Measurements from ENCODE around the gene CD22. TPM values are rescaled to one million over a fixed set of nuclear protein-coding genes. Genes with fewer than 3 reads are reported as not detected.

The CD22 gene
- total RNA-seq, 1 donor: 50.4 TPM

DNA sequence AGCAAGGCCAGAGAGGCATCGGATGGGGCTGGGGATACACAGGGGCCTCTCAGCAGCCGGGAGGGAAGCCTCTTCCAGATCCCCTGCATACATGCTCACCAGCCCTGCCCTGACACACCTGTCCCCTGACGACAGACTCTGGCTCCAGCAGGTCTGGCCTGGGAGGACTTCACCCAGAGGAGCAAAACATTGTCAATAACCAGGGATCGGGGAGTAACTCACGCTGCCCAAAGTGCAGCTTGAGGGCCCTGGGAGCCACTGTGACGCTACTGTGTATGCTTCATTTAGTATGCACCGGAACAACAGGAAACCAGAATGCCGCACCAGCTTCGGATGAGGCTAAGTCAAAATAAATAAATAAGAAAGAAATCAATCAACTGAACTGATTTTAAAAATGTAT, 12.4 kb upstream of the CD22 start:
- no peak overlapping the region for H3K4me3 ChIP-seq (ENCODE audit: low read length)

DNA sequence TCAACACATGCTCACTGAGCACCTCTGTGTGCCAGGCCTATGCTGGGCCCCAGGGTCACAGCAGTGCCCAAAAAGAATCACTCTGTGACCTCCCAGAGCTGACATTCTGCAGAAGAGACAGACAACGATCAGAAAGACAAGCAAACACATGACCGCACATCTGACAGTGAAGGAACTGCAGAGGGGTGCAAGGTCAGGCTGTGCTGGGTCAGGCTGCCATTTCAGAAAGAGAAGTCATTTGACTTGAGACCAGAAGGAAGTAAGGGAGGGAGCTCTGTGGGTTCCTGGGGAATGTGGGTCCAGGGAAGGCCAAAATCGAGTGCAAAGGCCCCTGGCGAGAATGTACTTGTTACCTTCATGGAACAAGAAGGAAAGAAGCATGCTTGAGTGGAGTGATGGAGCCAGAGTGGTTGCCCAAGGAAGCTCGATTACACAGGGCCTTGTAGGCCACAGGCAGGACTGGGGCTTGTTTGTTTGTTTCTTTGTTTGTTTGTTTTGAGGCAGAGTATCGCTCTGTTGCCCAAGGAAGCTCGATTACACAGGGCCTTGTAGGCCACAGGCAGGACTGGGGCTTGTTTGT, 11.4 kb upstream of the CD22 start:
- H3K27me3 ChIP-seq (ENCODE audit: insufficient read depth, low read length): no peaks in the 10 kb centered on the region
- no peak overlapping the region for H3K4me3 ChIP-seq (ENCODE audit: low read length)
- peaks cover 61% of the 10 kb centered on the region for H3K4me1 ChIP-seq (ENCODE audit: insufficient read depth, low read length)
- no peaks in the 10 kb centered on the region for H3K9me3 ChIP-seq (ENCODE audit: low read depth, low read length)

More for the DNA sequence above, 12.4 kb upstream of the CD22 start:
- H3K27me3 ChIP-seq (ENCODE audit: insufficient read depth, low read length): no peaks in the 10 kb centered on the region
- peaks cover 51% of the 10 kb centered on the region for H3K4me1 ChIP-seq (ENCODE audit: insufficient read depth, low read length)
- H3K9me3 ChIP-seq (ENCODE audit: low read depth, low read length): no peaks in the 10 kb centered on the region

DNA sequence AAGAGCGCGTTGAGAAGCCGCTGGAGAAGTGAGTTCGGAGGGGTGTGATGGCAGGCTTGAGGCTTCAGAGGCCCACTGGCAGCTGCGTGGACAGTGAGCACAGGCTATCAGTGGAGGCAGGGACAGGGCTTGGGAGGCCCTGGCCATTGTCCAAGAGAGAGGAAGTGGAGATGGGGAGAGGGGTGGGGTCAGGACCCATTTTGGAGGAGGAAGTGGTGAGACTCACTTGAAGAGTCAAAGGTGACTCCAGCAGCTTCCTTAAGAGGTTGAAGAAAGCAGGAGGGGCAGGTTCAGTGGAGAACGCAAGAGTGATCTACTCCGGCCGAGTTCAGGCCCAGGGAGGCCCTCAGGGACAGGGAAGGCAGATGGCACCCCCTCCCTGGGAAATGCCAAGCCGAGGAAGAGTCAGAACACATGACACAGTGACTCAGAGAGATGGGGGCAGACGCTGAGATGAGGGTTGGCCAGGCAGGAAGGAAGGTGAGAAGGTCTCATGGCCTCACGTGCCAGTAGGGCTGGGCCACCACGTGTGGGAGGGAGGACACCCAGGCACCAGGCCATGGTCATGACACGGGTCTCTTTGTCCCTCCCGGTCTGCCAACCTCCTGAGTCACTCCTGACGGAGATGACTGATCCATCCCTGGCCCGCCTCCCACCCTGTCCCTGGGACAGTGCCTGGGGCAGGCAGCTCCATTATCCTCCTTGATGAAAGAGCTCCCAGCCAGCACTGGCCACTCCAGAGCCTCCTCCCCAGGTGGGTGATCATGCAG, 10.1 kb upstream of the CD22 start:
- H3K4me1 ChIP-seq (ENCODE audit: insufficient read depth, low read length): peaks cover 70% of the 10 kb centered on the region
- H3K27me3 ChIP-seq (ENCODE audit: insufficient read depth, low read length): no peaks in the 10 kb centered on the region
- H3K4me3 ChIP-seq (ENCODE audit: low read length): no peak overlapping the region
- no peaks in the 10 kb centered on the region for H3K9me3 ChIP-seq (ENCODE audit: low read depth, low read length)

DNA sequence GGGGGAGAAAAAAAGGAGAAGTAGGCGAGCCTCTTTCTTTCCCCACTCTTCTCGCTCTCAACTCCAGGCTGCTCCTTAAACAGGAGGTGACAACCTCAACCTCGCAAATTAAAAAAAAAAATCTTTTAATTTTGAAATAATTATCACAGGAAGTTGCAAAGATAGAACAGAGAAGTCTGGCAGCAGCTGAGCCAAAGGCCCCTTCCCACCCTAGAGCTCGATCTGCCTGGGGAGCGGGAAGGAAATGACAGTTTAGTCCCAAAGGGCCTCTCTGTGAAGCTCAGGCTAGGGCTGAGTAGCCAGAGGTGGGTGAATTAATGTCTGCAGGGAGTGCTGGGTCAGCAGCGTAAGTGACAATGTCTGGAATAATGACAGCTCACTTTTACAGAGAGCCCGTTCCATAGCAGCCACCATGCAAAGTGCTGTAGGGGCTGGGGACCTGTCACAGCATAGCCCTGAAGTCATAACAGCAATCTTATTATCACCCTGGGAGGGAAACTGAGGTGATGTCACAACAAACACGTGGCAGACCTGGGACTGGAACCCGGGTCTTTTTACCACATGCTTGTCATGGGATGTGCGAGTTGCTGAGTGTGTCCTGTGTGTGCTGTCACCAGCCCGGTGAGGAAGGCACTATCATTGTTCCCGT, 8.8 kb upstream of the CD22 start:
- Histone ChIP-seq H3K4me3 (ENCODE audit: low read length) (no peak overlapping the region), H3K4me1 (ENCODE audit: insufficient read depth, low read length) (peaks cover 77% of the 10 kb centered on the region), H3K27me3 (ENCODE audit: insufficient read depth, low read length) (no peaks in the 10 kb centered on the region), H3K9me3 (ENCODE audit: low read depth, low read length) (no peaks in the 10 kb centered on the region)

DNA sequence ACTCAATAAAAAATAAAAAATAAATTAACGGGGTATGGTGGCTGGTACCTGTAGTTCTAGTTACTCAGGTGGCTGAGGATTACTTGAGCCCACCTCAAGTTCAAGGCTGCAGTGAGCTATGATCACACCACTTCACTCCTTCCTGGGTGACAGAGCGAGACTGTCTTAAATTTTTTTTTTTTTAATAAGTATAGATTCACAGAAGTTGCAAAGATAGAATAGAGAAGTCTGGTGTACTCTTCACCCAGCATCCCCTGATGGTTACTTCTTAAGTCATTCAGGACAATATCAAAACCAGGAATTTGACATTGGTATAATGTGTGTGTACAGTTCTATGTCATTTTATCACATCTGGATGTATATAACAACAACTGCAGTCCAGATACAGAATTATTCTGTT, 7.7 kb upstream of the CD22 start:
- Histone ChIP-seq H3K9me3 (ENCODE audit: low read depth, low read length) (no peaks in the 10 kb centered on the region), H3K4me3 (ENCODE audit: low read length) (no peak overlapping the region), H3K4me1 (ENCODE audit: insufficient read depth, low read length) (peaks cover 77% of the 10 kb centered on the region), H3K27me3 (ENCODE audit: insufficient read depth, low read length) (no peaks in the 10 kb centered on the region)

DNA sequence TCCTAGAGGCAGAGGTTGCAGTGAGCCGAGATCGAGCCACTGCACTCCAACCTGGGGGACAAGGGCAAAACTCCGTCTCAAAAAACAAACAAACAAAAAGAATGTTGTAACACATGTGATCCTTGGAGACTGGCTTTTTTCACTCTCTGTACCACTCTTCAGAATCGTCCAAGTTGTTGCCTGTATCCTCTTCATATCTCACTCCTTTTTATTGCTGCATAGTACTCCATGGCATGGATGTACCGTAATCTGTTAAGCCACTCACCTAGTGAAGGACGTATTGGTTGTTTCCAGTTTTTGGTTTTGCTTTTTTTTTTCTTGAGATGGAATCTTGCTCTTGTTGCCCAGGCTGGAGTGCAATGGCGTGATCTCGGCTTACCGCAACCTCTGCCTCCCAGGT, 7.0 kb upstream of the CD22 start:
- Histone ChIP-seq H3K4me1 (ENCODE audit: insufficient read depth, low read length) (peaks cover 75% of the 10 kb centered on the region), H3K27me3 (ENCODE audit: insufficient read depth, low read length) (no peaks in the 10 kb centered on the region), H3K4me3 (ENCODE audit: low read length) (no peak overlapping the region), H3K9me3 (ENCODE audit: low read depth, low read length) (no peaks in the 10 kb centered on the region)

DNA sequence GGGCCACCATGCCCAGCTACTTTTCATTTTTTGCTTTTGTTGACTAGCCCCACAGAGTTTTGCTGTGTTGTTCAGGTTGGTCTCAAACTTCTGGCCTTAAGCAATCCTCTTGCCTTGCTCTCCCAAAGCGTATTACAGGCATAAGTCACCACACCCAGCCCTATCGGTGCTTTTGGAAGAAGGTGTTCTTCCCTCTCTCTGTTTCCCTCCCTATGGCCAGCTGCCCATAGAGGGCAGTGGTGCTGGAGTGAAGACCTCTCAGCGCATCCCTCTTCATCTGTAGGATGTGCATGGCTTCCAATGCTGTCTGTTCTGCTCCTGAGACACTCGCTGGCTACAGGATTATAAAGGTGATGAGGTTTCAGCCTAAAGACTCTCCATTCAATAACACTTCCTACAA, 1.3 kb upstream of the CD22 start:
- Histone ChIP-seq H3K4me3 (ENCODE audit: low read length) (no peak overlapping the region), H3K4me1 (ENCODE audit: insufficient read depth, low read length) (peaks cover 42% of the 10 kb centered on the region), H3K9me3 (ENCODE audit: low read depth, low read length) (no peaks in the 10 kb centered on the region), H3K27me3 (ENCODE audit: insufficient read depth, low read length) (no peaks in the 10 kb centered on the region)

DNA sequence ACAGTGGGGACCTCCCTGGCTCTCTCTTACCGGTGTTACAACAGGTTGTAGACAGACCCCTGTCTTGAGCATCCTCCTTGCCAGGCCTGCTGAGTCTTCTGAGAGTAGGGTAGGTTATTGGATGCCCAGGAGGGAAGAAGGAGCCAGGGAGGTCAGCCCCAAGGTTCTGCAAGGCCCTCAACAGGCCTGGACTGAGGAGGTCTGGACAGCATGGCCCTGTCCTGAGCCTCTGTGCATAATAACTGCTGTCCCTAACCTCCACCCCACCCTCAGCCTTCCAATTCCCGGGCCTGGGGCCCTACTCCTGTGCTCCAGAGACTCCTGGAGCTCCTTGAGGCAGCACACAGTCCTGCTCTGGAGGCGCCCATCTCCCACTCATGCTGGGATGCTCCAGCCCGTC, 336 bp downstream of the CD22 start:
- H3K4me3 ChIP-seq (ENCODE audit: low read length): peak overlapping the region; percentile 54
- peaks cover 39% of the 10 kb centered on the region for H3K4me1 ChIP-seq (ENCODE audit: insufficient read depth, low read length)
- H3K27me3 ChIP-seq (ENCODE audit: insufficient read depth, low read length): no peaks in the 10 kb centered on the region
- no peaks in the 10 kb centered on the region for H3K9me3 ChIP-seq (ENCODE audit: low read depth, low read length)

DNA sequence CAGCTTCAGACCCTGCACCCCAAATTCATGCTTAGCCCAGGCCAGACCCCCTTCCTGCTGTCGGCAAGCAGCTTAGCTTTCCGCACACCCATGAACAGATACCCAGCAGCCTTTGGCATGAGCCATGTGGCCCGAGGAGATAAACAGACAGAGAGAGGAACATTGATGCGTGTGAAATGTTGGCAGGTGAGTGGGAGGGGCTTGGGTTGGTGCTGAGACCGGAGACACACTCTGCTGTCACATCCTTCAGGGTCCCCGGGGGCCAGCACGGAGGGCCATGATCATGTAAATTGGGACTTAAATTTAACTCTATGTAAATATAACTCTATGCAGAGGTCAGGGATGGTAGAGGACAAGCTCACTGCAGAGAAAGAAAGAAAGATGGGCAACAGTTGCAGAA, 1.5 kb downstream of the CD22 start:
- Histone ChIP-seq H3K27me3 (ENCODE audit: insufficient read depth, low read length) (no peaks in the 10 kb centered on the region), H3K4me1 (ENCODE audit: insufficient read depth, low read length) (peaks cover 38% of the 10 kb centered on the region), H3K4me3 (ENCODE audit: low read length) (peak overlapping the region; percentile 54)

DNA sequence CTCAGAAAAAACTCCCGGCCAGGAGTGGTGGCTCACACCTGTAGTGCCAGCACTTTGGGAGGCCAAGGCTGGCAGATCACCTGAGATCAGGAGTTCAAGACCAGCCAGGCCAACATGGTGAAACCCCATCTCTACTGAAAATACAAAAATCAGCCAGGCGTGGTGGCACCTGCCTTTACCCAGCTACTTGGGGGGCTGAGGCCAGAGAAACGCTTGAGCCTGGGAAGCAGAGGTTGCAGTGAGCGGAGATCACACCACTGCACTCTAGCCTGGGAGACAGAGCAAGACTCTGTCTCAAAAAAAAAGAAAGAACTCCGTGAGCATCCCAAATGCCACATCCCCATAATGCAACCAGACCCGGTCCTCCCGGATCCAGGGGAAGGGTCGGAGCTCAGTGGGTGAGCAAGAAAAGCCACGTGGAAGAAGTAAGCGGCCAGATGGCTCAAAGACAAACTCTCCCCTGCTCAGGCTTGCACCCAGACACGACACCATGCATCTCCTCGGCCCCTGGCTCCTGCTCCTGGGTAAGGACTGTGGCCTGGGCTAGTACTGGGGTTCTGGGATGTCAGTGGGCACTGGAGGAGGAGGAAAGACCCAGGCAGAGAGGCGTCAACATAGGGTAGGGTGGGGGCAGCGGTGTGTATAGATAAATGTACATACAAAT, 2.7 kb downstream of the CD22 start:
- H3K27me3 ChIP-seq (ENCODE audit: insufficient read depth, low read length): no peaks in the 10 kb centered on the region
- H3K4me3 ChIP-seq (ENCODE audit: low read length): peak overlapping the region; percentile 25
- H3K4me1 ChIP-seq (ENCODE audit: insufficient read depth, low read length): peaks cover 38% of the 10 kb centered on the region
- no peaks in the 10 kb centered on the region for H3K9me3 ChIP-seq (ENCODE audit: low read depth, low read length)

More for the DNA sequence above, 1.5 kb downstream of the CD22 start:
- H3K9me3 ChIP-seq (ENCODE audit: low read depth, low read length): no peaks in the 10 kb centered on the region

DNA sequence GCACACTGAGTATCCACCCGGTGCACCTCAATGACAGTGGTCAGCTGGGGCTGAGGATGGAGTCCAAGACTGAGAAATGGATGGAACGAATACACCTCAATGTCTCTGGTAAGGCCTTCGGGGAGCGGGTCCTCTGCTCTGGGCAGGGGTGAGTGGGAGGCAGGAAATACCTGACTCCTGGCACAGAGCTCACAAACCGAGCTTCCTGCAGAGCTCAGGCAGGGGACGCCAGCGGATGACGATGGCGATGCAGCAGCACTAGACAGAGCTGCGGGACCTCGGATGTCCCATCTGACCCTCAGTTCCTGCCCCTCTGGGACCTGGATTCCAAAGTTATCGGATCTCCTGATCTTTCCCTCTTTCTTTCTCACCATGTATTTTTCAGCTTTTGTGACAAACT, 3.8 kb downstream of the CD22 start:
- Histone ChIP-seq H3K4me1 (ENCODE audit: insufficient read depth, low read length) (peaks cover 40% of the 10 kb centered on the region), H3K27me3 (ENCODE audit: insufficient read depth, low read length) (no peaks in the 10 kb centered on the region), H3K4me3 (ENCODE audit: low read length) (no peak overlapping the region), H3K9me3 (ENCODE audit: low read depth, low read length) (no peaks in the 10 kb centered on the region)

DNA sequence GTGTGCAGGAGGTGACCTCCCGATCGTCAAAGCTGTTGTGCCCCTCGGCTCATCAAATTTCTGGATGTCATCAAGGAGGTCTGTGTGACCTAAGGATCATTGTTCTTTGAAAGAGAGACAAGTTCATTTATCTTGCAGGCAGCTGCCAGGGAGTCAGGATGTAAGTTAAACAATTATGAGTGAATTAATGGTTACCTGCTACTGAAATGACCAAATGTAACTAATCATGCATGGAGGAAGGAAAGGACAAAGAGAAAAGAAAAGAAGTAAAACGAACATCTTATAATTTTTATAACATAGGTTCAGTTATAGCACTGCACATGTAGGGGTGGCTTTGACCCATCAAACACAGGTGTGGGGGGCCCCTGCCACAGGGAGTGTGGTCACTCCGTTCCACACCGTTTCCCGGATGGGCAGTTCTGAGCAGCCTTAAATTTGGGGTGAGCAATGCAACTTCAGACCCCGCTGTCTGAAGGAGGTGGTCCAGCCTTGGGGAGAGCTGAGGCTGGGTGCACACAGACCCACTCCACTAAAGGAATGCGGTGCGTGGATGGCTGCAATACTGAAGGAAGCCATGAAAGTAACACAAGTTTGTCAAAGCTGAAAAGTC, 5.3 kb downstream of the CD22 start:
- H3K4me3 ChIP-seq (ENCODE audit: low read length): no peak overlapping the region
- peaks cover 27% of the 10 kb centered on the region for H3K4me1 ChIP-seq (ENCODE audit: insufficient read depth, low read length)

DNA sequence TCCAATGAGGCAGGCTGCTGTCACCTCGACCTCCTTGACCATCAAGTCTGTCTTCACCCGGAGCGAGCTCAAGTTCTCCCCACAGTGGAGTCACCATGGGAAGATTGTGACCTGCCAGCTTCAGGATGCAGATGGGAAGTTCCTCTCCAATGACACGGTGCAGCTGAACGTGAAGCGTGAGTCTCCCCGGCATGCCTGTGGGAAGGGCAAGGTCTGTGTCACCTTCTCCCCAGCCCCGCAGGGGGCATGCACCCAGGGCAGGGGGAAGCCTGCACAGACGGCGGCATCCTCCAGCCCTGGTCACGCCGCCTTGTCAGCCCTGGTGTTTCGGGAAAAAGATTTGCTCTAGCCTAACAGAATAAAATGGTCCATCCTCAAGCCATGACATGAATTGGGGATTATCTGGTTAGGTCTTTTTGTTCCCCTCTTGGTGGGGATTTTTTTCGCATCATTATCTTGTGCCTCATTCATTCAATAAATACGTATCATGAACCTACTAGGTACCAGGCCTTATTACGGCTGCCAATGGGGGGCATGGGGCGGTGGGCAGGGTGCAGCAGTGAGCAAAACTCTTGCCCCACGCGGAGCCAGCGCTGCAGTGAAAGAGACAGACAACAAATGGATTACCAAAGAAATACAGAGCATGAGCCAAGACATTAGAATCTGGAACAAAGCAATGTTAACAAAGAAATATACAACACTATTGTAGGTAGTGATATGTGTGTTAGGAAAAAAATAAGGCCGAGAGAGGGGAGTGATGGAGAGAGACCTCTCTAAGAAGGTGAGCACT, 7.4 kb downstream of the CD22 start:
- Histone ChIP-seq H3K9me3 (ENCODE audit: low read depth, low read length) (no peaks in the 10 kb centered on the region), H3K4me3 (ENCODE audit: low read length) (no peak overlapping the region), H3K4me1 (ENCODE audit: insufficient read depth, low read length) (peaks cover 24% of the 10 kb centered on the region)

More for the DNA sequence above, 5.3 kb downstream of the CD22 start:
- no peaks in the 10 kb centered on the region for H3K9me3 ChIP-seq (ENCODE audit: low read depth, low read length)
- no peaks in the 10 kb centered on the region for H3K27me3 ChIP-seq (ENCODE audit: insufficient read depth, low read length)

More for the DNA sequence above, 7.4 kb downstream of the CD22 start:
- H3K27me3 ChIP-seq (ENCODE audit: insufficient read depth, low read length): no peaks in the 10 kb centered on the region

All from mononuclear cell (primary cell).